ENCODE results near the gene DPYD.

The DPYD gene

GRCh38 chr1:97571760-97572159, 349.1 kb downstream of the DPYD start:
- TF ChIP-seq CTCF (IDR thresholded peaks at IDR 0.05; ENCODE audit: extremely low read depth, missing control alignments): no peak
- no peak for DNase-seq (ENCODE audit: low spot score)

GRCh38 chr1:97570691-97571090, 350.1 kb downstream of the DPYD start:
- DNase-seq (ENCODE audit: low spot score): no peak
- no peak for TF ChIP-seq CTCF (IDR thresholded peaks at IDR 0.05; ENCODE audit: extremely low read depth, missing control alignments)

GRCh38 chr1:97567000-97567749, 353.7 kb downstream of the DPYD start:
- no peak for TF ChIP-seq CTCF (IDR thresholded peaks at IDR 0.05; ENCODE audit: extremely low read depth, missing control alignments)
- no peak for DNase-seq (ENCODE audit: low spot score)

- no peak for TF ChIP-seq CTCF (IDR thresholded peaks at IDR 0.05; ENCODE audit: extremely low read depth, missing control alignments)
- DNase-seq (ENCODE audit: low spot score): no peak
Measured at GRCh38 chr1:97565886-97566285, 354.9 kb downstream of the DPYD start.

- TF ChIP-seq CTCF (IDR thresholded peaks at IDR 0.05; ENCODE audit: extremely low read depth, missing control alignments): no peak
- no peak for DNase-seq (ENCODE audit: low spot score)
Measured at GRCh38 chr1:97563926-97564325, 356.9 kb downstream of the DPYD start.

GRCh38 chr1:97562081-97562480, 358.8 kb downstream of the DPYD start:
- no peak for TF ChIP-seq CTCF (IDR thresholded peaks at IDR 0.05; ENCODE audit: extremely low read depth, missing control alignments)
- no peak for DNase-seq (ENCODE audit: low spot score)

GRCh38 chr1:97560714-97561113, 360.1 kb downstream of the DPYD start:
- TF ChIP-seq CTCF (IDR thresholded peaks at IDR 0.05; ENCODE audit: extremely low read depth, missing control alignments): no peak
- DNase-seq (ENCODE audit: low spot score): no peak

All from GM20000 (cell line).